HG02870 (cell line): ENCODE results near the gene SNTB2.

Experiments used
- ATAC-seq: cut with Tn5 transposase; IDR thresholded peaks from one replicate; pipeline ENCODE4 v1.9.1; 2021; ENCODE audit warnings: mild to moderate bottlenecking, moderate library complexity; ENCODE audit not compliant: unreplicated experiment

SNTB2 gene

DNA sequence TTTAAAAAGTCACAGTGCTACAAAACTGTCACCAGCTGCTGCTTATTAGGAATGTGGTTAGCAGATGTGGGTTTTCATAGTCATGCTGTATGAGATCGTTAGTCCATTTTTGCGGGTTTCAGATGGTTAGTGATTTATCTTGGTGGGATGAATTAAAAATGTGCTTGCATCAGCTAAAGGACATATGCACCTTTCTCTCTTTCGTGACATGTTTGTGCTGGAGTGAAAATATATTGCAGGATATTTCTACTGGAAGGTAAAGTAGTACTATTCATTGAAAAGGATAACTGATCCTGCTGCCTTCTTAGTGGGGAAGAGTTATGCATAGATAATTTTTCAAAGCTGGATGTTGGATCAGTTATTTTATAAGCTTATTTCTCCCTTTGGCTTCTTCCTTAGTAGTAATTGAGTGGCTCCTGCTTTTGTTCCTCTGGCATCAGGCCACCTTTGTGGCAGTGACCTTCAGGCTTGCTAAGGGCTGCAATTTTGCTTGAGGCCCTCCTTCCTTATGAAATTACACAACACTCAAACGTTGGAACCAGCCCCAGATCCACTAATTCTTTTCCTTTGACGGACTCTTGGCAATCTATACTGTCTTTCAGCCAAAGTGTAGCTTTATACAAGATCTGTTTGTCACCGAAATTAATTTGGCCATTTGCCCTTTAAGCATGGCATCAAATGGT is 7.5 kb upstream of the SNTB2 start:
- no peak for ATAC-seq

DNA sequence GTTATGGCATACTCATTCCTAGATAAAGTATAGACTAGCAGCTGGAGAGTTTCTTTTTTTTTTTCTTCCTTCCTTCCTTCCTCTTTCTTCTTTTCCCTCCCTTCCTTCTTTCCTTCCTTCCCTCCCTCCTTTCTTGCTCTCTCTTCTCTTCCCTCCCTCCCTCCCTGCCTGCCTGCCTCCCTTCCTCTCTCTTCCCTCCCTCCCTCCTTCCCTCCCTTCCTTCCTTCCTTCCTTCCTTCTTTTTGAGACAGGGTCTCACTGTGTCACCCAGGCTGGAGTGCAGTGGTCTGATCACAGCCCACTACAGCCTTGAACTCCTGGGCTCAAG is 7.0 kb upstream of the SNTB2 start:
- no peak for ATAC-seq

DNA sequence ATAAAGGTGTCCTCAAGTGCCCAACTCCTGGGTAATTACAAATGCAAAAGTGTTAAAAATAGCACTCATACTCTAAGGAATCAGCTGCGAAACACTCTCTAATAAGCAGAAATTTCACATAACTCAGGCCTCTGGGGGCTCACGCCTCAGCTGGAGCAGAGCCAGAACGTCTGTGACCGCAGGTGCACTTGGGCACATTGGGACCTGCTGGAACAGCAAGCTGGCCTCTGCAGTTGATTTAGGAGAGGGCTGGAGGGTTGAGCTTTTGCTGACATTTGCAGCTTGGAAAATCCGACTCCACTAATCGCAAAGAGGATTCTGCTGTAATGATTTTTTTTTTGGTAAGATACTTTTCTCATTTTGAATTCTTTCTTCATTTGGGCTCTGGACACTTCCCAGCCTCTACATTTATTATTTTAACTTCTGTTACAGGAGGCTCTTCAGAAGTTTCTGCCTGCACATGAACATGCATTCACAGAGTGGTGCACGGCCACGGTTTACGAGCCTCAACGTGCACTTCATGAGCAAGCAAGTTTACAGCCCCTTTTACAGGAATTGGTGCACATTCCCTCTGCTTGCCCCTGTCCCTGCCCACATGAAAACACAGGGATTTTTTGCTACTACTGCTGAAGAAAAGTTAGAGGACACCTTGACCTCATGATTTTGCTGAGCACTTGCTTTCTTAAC is 4.1 kb upstream of the SNTB2 start:
- no peak for ATAC-seq

- peak; percentile 21 for ATAC-seq
Measured at GRCh38 chr16:69187446-69188235, 677 bp downstream of the SNTB2 start.

DNA sequence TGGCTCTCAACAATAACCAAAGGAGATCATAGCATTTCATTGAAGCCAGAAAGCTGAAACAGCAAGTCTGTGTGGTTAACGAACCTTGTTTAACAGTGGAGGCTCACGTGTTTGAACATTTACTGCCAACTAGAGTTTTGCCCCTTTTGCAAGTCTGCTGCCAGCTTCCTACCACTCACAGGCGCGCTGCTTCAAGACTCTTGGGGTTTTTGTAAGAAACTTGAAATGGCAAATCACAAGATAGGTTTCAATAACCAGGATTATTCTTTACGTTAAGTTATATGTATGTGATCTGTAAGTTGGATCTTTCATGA is 1.2 kb downstream of the SNTB2 start:
- ATAC-seq, result no peak

DNA sequence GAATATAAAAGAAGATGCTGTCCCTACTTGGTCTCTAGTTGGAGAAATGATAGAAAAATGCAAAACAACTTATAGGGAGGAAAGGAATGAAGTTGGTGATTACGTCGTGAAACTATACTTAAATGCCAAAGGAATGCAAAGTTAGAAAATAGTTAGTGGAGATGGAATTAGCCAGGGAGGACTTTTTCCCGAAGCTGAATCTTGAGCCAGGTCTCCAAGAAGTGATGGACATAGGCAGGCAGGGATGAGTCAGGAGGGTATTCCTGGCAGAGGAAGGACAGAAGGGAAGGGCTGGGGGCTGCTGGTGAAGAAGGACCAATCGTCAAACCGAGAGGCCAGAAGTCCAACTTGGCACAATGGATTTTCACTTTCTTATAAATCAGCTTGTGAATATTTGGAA is 1.8 kb downstream of the SNTB2 start:
- ATAC-seq, result no peak

DNA sequence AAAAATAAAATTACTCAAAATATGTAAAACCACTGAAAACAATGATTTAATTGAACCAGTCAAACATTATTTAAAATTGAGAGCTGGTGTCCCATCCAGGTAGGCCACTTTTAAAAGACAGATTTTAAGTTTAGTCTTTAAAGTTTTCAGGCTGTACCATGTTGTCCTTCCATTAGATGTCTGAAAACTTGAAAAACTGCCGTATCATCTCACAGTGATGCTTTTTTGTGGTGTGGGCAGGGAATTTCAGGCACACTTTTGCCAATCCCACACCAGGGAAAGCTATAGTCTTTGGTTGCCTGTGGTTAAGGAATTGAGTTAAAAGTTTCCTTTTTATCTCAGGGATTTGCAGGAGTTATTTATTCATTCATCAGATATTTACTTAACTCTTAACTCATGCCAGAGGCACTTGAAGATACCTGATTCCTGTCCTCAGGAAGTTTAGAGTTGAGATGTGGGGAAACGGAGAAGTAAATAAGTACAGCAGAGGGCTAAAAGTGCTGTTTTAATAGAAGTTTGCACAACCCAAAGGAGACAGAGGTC is 3.2 kb downstream of the SNTB2 start:
- no peak for ATAC-seq

DNA sequence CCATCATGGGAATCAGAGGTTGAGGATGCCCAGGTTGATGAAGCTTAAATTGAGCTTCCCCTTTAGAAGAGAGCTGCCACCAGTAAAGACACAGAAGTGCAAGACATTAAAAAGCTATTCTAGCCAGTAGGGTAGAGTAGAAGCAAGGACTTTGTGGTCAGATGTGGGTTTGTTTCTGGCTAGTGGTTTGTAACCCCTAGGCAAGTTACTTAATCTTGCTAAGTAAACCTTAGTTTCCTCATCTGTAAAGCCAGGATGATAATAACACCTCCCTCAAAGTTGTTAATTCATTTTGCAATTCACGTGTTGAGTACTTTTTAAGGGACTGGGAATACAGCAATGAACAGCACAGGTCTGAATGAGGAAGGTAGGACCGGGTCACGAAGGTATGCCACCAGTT is 3.6 kb downstream of the SNTB2 start:
- ATAC-seq, result no peak

DNA sequence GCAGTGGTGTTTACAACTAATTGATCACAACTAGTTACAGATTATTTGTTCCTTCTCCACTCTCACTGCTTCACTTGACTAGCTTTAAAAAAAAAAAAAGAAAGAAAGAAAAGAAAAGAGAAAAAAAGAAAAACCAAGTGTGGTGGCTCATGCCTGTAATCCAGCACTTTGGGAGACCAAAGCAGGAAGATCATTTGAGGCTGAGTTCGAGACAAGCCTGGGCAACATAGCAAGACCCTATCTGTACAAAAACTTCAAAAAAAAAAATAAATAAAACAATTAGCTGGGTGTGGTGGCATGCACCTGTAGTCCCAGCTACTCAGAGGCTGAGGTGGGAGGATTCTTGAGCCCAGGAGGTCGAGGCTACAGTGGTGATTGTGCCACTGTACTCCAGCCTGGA is 4.2 kb downstream of the SNTB2 start:
- no peak for ATAC-seq

DNA sequence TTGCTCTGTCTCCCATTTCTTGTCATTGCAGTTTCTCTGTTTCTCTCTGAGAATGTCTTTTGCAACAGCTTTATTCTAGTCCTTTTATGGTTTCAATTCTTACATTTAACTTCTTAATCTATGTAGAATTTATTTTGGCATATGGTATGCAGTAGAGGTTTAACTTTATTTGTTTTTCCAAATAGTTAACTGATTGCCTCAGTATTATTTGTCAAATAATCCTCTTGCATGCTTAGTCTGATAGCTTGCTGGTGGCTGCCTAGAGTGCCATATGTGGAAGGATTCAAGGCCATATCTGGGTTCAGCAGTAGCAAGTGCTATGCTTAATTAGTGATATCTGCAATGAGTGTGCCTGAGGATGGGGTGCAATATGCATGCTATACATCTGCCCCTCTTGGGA is 6.9 kb downstream of the SNTB2 start:
- ATAC-seq, result no peak

DNA sequence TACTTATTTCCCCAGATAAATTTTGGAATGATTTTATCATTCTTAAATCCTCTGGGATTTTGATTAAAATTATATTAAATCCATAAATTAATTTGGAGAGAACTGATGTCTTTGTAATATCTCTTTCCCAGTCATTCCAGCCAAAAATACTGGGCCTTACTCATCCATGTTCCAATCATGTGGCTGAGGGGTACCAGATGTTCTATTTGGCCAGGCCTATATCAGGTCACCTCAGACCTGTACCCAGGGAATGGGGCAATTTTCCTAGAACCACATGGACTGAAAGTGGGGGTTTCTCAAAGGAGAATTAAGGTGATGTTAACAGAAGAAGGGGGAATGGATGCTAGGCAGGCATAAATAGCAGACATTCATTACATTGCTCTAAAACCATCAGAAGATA is 7.5 kb downstream of the SNTB2 start:
- ATAC-seq, result no peak

- ATAC-seq, result no peak
Measured at GRCh38 chr16:69195369-69196029, 8.5 kb downstream of the SNTB2 start.

DNA sequence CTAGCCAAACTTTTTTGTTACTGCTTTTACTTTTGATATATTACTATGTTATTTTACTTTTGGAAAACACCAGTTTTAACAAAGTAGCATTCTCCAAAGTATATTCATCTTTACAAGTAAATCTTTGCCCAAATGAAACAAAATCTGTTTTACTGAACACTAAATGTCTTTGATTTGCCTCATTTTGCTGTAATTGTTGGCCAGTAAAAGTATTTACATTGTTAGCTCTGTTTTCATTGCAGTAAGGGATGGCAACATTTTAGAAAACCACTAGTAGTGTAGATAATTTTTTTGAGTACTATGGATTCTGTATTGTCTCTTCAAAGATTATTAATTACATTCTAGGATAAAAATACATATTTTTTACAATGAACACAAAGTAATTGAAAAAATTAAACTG is 10.6 kb downstream of the SNTB2 start:
- ATAC-seq, result no peak

GRCh38 chr16:69199382-69199781 is 12.4 kb downstream of the SNTB2 start:
- no peak for ATAC-seq

DNA sequence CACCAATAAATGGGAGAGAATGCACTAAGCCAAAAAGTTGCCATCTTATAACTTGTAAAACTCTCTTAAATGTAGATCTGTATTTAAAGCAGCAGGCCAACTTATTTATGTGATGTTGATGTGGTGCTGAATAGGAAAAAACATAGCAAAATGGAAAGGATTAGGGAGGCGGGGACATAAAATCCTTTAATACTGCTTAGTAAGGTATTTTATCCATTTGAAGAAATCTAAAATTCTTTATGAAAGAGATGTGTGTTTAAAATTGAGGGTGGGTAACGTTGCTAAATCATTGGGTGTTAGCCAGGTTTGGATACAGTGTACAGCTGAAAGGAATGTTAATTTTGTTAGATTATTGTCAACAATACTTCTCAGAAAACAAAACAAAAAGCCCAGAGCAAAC is 14.3 kb downstream of the SNTB2 start:
- no peak for ATAC-seq

DNA sequence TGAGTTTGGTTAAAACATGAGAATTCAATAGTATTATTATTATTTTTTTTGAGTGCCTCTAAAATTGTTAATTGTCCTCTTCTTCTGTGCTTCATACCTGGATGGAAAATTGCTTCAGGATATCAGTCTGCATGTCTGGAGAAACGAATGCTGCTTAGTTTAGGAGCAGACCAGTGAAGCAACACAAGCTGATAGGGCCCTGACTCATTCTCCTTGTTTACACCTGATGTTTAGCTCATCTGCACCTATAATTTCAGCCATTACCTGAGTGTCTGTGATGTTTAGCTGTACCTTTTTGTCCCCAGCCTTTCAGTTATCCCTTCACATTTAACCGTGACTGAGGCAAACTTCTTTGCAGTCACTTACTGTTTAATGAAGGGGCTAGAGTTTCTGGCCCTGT is 14.8 kb downstream of the SNTB2 start:
- no peak for ATAC-seq

DNA sequence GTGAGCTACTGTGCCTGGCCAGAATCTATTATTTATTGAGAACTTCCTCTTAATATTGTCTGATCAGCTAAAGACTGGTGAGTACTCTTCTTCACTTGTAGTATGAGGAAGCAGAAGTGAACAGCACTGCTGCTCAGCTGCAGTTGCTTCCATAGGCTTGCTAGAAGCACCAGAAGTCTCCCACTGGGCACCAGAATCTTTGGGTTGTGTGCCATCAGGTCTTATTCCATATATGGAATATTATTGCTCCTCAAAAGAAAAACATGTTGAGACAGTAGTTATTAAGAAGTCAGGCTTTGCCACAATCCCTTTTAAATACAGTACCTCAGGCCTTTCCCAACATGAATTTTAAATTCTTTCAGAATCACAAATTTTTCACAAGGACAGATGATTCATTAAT is 17.2 kb downstream of the SNTB2 start:
- no peak for ATAC-seq

- ATAC-seq, result no peak
Measured at GRCh38 chr16:69209735-69210134, 22.8 kb downstream of the SNTB2 start.

- no peak for ATAC-seq
Measured at GRCh38 chr16:69217433-69217832, 30.5 kb downstream of the SNTB2 start.

DNA sequence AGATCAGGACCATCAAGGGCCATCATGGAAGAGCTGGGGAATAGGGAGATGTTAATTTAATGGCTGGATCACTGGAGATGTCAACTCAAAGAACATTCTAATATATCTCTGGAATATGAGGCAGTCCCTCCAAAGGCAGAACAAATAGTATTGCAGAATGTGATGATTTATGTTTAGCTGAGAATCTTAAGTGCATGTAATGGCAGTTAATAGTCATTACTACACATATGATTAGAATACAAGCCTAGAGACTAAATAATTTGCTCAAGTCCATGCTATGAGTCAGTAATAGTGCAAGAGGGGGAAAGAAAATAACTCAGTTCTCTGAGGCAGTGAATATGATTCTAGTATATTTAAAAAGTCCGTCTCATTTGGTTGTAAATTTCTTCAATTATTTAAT is 32.3 kb downstream of the SNTB2 start:
- no peak for ATAC-seq

GRCh38 chr16:69223882-69224281 is 36.9 kb downstream of the SNTB2 start:
- ATAC-seq, result no peak

DNA sequence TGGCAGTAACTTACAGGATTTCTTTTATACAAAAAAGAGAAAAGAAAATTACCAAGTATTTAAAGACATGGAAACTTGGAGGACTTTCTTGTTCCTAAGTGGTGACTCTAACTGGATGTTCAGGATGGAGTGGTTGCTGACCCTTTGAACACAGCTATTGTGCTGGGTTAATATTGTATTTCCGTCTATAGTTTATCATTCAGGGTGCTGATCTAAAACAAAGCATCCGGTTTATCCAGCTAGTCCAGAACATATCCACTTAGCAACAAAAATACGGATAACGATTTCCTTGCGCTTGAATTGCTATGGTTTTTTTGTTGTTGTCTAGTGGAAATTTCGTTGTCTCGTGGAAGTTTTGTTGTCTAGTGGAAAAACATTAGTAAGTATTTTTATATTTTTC is 38.2 kb downstream of the SNTB2 start:
- no peak for ATAC-seq
